Cardiac muscle cell (in vitro differentiated cells and primary cell): ENCODE data around the gene HBZ. TPM values are rescaled to one million over a fixed set of nuclear protein-coding genes. Genes with fewer than 3 reads are reported as not detected.

Source experiments
- DNase-seq, 2 donors: peaks; one replicate each; pipeline versions ENCODE4 v3.0.0 to v3.0.0-alpha.2; 2010 to 2017; ENCODE audit warnings: low read depth in 1 of 2, low spot score in 1 of 2
- H3K27ac ChIP-seq: fragments of 200-600 bp; sonication (generic); 2 replicates; pipeline ENCODE4 v1.5.1; 2016
- H3K27me3 ChIP-seq: fragments of 200-600 bp; sonication (generic); 2 replicates; pipeline ENCODE4 v1.6.0; 2016; ENCODE audit warnings: control low read depth
- H3K36me3 ChIP-seq: fragments of 200-600 bp; sonication (generic); 2 replicates; pipeline ENCODE4 v1.5.1; 2016; ENCODE audit warnings: control low read depth
- H3K4me1 ChIP-seq: fragments of 200-600 bp; sonication (generic); 2 replicates; pipeline ENCODE4 v1.8.1; 2017; ENCODE audit warnings: low read depth, mild to moderate bottlenecking, mixed run types
- H3K4me3 ChIP-seq: fragments of 200-600 bp; sonication (generic); 2 replicates; pipeline ENCODE4 v1.5.1; 2016; ENCODE audit warnings: mild to moderate bottlenecking
- H3K9me3 ChIP-seq: fragments of 200-600 bp; sonication (generic); 2 replicates; pipeline ENCODE4 v1.5.1; 2017; ENCODE audit warnings: low read depth, mild to moderate bottlenecking, control low read depth
- polyA plus RNA-seq: library from polyadenylated mRNA; unstranded; fragments of >200 nt; fragmentation: Nextera tagmentation; extraction: Ambion mirVana; gene quantifications from 2 replicates; pipeline ENCODE4 v1.2.1, GENCODE V29; 2016
- total RNA-seq: library from RNA; depleted of rRNA; stranded (reverse); fragments of >200 nt; gene quantifications from 2 replicates; pipeline ENCODE4 v1.2.3, GENCODE V29; 2016
- TF ChIP-seq, protein P1 (sequence below): IDR thresholded peaks from 2 replicates; pipeline ENCODE4 v1.5.1; 2012; ENCODE audit warnings: low read depth, mild to moderate bottlenecking, low read length

HBZ gene
- total and polyA plus RNA-seq, 2 experiments from 2014 or later, result not detected

DNA sequence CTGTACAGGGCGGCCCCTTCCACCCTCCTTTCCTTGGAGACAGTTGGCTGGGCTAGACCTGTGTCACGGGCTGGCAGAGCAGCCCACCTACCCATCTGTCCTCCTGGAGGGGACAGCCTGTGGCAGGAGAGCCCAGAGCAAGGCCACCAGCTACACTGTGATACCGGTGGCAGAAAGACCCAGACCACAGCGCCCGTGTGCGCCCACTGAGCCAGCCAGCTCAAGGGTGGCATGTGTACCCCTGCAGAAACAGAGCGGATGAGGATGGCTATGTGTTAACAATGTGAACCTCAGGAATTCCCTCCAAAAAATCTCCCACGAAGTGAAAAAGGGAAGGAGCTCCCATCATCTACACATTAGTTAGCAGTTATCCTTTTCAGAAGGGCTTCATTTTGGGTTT lies 34.9 kb downstream of the HBZ start:
- H3K4me1 ChIP-seq, result no peaks in the 10 kb centered on the region
- no peaks in the 10 kb centered on the region for H3K9me3 ChIP-seq
- no peaks in the 10 kb centered on the region for H3K27me3 ChIP-seq
- TF ChIP-seq, protein P1, sequence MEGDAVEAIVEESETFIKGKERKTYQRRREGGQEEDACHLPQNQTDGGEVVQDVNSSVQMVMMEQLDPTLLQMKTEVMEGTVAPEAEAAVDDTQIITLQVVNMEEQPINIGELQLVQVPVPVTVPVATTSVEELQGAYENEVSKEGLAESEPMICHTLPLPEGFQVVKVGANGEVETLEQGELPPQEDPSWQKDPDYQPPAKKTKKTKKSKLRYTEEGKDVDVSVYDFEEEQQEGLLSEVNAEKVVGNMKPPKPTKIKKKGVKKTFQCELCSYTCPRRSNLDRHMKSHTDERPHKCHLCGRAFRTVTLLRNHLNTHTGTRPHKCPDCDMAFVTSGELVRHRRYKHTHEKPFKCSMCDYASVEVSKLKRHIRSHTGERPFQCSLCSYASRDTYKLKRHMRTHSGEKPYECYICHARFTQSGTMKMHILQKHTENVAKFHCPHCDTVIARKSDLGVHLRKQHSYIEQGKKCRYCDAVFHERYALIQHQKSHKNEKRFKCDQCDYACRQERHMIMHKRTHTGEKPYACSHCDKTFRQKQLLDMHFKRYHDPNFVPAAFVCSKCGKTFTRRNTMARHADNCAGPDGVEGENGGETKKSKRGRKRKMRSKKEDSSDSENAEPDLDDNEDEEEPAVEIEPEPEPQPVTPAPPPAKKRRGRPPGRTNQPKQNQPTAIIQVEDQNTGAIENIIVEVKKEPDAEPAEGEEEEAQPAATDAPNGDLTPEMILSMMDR, result no peak
- no peak overlapping the region for H3K4me3 ChIP-seq
- H3K36me3 ChIP-seq, result peaks cover 37% of the 10 kb centered on the region
- DNase-seq, result no peak
- H3K27ac ChIP-seq, result no peak overlapping the region

DNA sequence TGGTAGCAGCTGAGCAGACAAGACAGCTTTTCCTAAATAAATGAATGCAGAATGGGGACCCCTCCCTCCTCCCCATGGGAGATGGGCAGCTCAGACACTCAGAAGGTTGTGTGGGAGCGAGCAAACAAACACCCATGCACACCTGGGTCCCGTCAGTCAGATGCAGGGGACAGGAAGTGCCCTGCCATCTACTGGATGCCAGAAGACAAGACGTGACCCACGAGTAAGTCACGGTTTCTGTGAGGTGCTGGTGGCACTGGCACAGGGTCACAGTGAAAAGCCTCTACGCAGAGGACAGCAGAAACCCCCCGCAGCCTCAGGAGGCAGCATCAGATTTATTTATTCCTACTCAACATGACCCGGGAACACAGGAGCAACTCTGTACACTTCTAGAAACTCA lies 36.2 kb downstream of the HBZ start:
- no peaks in the 10 kb centered on the region for H3K9me3 ChIP-seq
- H3K27ac ChIP-seq, result no peak overlapping the region
- DNase-seq, result no peak
- no peaks in the 10 kb centered on the region for H3K27me3 ChIP-seq
- H3K4me1 ChIP-seq, result no peaks in the 10 kb centered on the region
- H3K36me3 ChIP-seq, result peaks cover 48% of the 10 kb centered on the region
- H3K4me3 ChIP-seq, result no peak overlapping the region
- TF ChIP-seq, protein P1, result no peak

DNA sequence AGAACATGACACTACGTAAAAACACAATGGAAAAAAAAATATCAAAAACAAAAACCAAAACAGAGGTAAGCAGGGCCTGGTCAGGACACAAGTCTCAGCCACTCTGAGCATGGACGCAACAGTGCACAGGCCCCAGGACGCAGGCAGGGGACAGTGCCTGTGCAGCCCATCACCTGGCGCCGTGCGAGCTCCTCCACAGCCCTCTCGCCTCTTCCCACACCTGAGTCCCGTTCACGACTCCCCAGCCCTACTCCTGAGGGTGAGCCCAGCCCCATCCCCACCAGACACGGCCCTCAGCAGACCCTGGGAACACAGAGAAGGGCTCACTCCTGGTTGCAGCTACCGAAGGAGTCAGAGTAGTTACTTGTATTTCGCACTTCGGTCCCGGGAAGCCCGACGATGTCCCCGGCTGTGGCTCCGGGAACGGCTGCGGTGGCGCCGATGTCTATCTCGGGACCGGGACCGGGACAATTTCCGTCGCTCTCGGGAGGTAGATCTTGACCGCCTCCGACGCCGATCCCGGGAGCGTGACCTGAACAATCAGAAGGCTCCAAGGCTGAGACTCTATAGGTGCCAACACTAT lies 37.3 kb downstream of the HBZ start:
- no peak for DNase-seq
- Histone ChIP-seq H3K27me3 (no peaks in the 10 kb centered on the region), H3K36me3 (peaks cover 56% of the 10 kb centered on the region)

DNA sequence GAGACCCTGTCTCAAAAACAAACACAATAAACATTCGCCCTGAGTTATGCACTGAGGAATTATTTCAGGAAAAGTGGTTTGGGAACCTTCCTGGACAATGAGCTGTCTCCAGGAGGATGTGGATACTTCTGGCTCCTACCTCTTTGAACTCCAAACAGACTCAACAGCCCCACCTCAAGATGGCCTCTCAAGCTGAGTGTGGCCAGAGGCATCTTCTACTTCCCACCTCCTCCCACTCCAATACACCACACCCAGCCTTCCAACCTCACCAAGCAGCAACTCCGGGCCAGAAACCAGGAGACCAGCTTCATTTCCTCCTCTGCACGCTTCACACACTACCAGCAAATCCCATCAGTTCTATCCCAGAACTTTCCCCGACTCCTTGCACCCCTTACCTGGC lies 39.4 kb downstream of the HBZ start:
- H3K36me3 ChIP-seq, result peaks cover 75% of the 10 kb centered on the region
- no peaks in the 10 kb centered on the region for H3K4me1 ChIP-seq
- H3K27me3 ChIP-seq, result no peaks in the 10 kb centered on the region
- H3K4me3 ChIP-seq, result no peak overlapping the region
- TF ChIP-seq, protein P1, result no peak
- DNase-seq, result no peak
- H3K9me3 ChIP-seq, result no peaks in the 10 kb centered on the region
- H3K27ac ChIP-seq, result no peak overlapping the region

More for the DNA sequence above, 37.3 kb downstream of the HBZ start:
- Histone ChIP-seq H3K4me3 (no peak overlapping the region), H3K9me3 (no peaks in the 10 kb centered on the region), H3K27ac (no peak overlapping the region), H3K4me1 (no peaks in the 10 kb centered on the region)
- TF ChIP-seq, protein P1, result no peak

DNA sequence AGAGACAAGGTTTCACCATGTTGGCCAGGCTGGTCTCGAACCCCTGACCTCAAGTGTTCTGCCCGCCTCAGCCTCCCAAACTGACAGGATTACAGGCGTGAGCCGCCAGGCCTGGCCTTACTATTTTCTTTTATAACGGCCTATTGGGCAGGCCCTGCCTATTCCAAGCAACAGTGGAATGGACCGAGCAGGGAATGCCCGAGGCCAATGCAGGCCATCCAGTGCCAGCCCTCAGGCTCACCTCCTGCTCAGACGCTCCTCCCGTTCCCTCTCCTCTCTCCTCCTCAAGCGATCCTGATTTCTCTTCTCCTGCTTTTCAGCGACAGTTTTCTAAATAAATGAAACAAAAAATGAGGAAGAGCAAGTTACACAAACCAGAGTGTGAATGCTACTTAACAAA lies 40.2 kb downstream of the HBZ start:
- no peak for DNase-seq

More for the DNA sequence above, 40.2 kb downstream of the HBZ start:
- Histone ChIP-seq H3K27ac (no peak overlapping the region), H3K36me3 (peaks cover 75% of the 10 kb centered on the region), H3K4me1 (no peaks in the 10 kb centered on the region), H3K27me3 (no peaks in the 10 kb centered on the region), H3K4me3 (no peak overlapping the region), H3K9me3 (no peaks in the 10 kb centered on the region)
- TF ChIP-seq, protein P1, result no peak
